ENCODE results near the gene CCNH. TPM values are rescaled to one million over a fixed set of nuclear protein-coding genes. Genes with fewer than 3 reads are reported as not detected.

The CCNH gene
- 118 TPM for polyA plus RNA-seq (2012; ENCODE audit: insufficient read depth, insufficient read length)

DNA sequence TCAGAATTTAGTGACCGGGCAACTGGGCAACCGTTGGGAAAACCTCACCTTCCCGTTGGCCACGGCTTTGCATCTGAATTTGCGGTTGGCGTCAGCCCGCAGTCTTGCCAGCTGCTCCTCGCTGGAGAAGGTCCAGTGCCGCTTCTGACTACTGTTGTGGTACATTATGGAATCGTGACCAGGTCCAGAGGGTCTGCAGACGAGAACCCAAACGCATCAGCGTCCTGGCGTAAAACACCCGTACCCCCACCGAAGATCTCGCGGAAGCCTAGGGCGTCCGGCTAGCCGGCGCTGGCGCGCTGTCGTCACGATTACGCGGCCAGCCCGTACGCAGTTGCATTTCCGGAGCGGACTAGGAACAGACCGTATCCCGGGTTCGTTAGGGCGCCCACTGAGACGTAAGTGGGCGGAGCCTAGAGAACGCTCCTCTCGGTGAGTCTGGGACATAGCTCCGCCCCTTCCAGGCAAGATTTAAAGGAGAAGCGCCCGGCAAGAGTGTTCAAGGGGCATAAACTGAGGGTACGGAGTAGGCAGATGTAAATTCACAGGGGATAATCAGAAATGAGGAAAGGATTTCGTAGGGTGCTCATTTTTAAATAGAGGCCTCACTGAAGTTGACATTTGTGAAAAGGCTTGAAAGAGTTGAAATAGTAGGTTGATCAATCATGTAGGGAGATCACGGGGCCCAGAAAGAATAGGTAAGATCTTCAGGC lies at the start of gene CCNH:
Gene CCNH, minus strand, starts transcription at position 301 of the 713 bp plus-strand sequence. Its CDS starts 136 bp downstream, at position 165.
- H3K4me3 ChIP-seq (ENCODE audit: low read length), result peak within 1 kb of the TSS; percentile 93
- peak; percentile 98 for DNase-seq (ENCODE audit: low read depth, low spot score)

DNA sequence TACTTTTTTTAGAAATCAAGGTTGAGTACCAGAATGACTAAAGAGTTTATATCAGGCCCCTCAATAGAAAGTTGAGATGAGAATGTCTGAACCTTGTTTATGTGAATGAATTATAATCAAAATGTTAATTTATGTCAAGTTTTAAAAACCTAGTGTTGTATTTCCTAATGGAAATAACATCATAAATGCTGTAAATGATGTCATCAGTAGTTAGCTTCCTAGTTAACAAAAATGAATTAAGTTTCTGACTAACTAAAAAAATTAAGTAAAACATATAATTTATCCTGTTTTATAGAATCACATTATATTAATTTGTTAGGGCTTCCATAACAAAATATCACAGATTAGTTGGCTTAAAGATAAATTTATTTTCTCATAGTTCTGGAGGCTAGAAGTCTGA lies 45.0 kb upstream of the CCNH start:
- no peak for DNase-seq (ENCODE audit: low read depth, low spot score)
- H3K4me3 ChIP-seq (ENCODE audit: low read length), result no peak overlapping the region

DNA sequence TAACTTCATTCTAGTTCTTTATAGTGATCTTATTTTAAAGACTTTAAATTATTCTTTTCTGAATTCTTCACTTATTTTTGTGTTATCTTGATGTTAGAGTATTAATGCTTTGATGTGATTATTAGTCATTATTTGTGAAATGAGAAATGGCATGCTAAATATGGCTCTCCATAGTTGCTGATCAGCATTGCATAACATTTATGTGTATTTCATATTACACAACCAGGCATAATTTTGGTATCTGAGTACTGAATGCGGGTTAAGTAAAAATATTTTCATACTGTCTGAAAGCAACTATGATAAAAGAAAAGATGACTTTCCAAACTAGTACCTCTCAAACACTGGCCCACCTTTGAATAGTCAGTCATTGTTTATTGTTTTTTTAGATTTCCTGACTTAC lies 41.1 kb upstream of the CCNH start:
- no peak for DNase-seq (ENCODE audit: low read depth, low spot score)
- H3K4me3 ChIP-seq (ENCODE audit: low read length), result no peak overlapping the region

DNA sequence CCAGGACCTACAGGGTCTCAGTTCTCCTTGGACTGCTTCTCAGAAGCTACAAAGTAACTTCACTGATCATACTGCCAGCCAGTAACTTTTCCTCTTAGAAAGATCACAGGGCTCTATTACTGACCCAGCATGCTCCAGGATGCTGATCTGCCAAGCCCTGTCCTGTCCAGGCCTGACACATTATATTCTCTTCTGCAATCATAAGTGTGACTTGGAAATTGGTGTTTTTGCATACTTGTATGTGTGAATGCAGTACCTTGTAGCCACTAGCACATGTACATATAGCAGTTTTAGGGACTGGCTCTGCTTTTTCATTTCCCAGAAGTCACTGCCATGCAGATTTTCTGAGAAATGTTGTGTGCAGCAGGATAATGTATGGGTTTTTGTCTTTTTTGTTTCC lies 40.1 kb upstream of the CCNH start:
- no peak for DNase-seq (ENCODE audit: low read depth, low spot score)
- no peak overlapping the region for H3K4me3 ChIP-seq (ENCODE audit: low read length)

- no peak overlapping the region for H3K4me3 ChIP-seq (ENCODE audit: low read length)
- no peak for DNase-seq (ENCODE audit: low read depth, low spot score)
Observed at GRCh38 chr5:87442419-87442818, 29.7 kb upstream of the CCNH start.

DNA sequence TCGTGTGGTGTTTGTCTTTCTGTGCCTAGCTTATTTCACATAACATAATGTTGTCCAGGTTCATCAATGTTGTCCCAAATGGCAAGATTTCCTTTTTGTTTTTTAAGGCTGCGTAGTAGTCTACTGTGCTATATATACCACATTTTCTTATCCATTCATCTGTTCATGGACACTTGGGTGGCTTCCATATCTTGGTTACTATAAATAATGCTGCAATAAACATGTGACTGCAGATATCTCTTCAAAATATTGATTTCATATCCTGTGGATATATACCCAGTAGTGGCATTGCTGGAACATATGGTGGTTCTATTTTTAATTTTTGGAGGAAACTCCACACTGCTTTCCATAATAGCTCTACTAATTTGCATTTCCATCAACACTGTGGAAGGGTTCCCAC lies 25.5 kb upstream of the CCNH start:
- no peak overlapping the region for H3K4me3 ChIP-seq (ENCODE audit: low read length)
- no peak for DNase-seq (ENCODE audit: low read depth, low spot score)

GRCh38 chr5:87437724-87438123 lies 25.0 kb upstream of the CCNH start:
- H3K4me3 ChIP-seq (ENCODE audit: low read length), result no peak overlapping the region
- no peak for DNase-seq (ENCODE audit: low read depth, low spot score)

- no peak overlapping the region for H3K4me3 ChIP-seq (ENCODE audit: low read length)
- no peak for DNase-seq (ENCODE audit: low read depth, low spot score)
Observed at GRCh38 chr5:87435144-87435694, 22.5 kb upstream of the CCNH start.

DNA sequence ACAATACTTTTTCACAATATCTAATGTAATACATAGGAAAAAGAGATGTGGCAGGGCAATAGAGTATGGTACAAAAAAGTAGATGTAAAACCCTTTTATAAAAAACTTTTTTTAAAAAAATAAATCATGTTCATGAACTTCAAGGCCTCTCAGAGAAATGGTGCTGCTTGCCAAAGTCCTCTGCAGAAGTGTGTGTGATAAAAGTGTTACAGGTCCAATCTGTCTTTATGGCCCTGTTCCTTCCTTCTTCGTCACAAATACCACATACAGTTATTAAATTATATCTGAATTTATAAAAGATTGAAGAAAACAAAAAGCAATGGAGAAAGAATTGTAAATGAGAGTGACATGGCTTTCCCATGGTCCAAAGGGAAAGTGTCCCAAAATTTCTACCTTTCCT lies 21.7 kb upstream of the CCNH start:
- no peak overlapping the region for H3K4me3 ChIP-seq (ENCODE audit: low read length)
- DNase-seq (ENCODE audit: low read depth, low spot score), result no peak

DNA sequence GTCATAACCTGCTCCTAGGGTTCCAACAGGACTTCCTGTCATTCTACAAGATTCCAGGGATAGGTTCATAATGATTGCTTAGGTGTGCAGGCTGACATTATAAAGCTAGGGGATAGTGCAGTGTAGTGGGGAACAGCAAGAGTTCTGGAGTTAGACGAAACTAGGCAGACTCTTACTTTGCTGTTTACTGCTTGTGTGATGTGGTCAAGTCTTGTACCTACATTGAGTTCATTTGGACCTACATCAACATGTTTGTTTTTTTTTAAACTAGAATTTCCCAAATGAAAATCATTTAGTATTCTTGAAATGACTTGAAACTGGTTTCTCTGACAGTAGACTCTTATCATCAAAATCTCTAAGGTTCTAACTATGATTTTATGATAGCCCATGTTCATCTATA lies 21.2 kb upstream of the CCNH start:
- DNase-seq (ENCODE audit: low read depth, low spot score), result no peak
- no peak overlapping the region for H3K4me3 ChIP-seq (ENCODE audit: low read length)

DNA sequence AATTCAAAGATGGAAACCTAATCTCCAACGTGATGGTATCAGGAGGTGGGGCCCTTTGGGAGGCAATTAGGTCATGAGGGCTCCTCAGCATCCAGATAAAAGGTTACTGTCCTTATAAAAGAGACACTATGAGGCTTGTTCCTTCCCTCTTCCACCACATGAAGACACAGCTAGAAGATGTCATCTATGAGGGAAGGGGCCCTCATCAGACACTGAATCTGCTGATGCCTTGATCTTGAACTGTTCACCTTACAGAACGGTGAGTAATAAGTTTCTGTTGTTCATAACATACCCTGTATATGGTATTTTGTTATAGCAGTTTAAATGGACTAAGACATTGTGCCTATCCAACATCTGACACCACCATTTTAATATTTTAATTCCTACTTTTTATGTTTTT lies 19.7 kb upstream of the CCNH start:
- DNase-seq (ENCODE audit: low read depth, low spot score), result no peak
- no peak overlapping the region for H3K4me3 ChIP-seq (ENCODE audit: low read length)

- no peak for DNase-seq (ENCODE audit: low read depth, low spot score)
- H3K4me3 ChIP-seq (ENCODE audit: low read length), result no peak overlapping the region
Observed at GRCh38 chr5:87430863-87431457, 18.2 kb upstream of the CCNH start.

DNA sequence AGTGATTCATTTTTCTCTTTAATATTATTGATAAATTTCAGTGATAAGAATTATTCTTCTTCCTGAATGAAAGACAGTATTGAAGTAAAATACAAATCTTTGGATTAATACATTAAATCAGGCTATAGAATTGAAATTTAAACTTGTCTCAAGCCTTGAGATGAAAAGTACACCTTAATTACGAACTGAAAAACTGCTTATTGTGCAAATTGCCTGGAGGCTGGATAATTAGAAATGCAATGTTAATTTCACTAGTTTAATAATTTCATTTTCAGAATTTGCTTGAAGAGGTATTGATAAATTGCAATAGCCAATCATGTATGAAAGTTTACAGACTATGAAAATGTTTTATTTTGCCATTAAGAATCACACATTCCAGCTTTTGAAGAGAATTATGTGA lies 11.0 kb upstream of the CCNH start:
- no peak overlapping the region for H3K4me3 ChIP-seq (ENCODE audit: low read length)
- DNase-seq (ENCODE audit: low read depth, low spot score), result no peak

- no peak for DNase-seq (ENCODE audit: low read depth, low spot score)
Observed at GRCh38 chr5:87421307-87421706, 8.6 kb upstream of the CCNH start.

DNA sequence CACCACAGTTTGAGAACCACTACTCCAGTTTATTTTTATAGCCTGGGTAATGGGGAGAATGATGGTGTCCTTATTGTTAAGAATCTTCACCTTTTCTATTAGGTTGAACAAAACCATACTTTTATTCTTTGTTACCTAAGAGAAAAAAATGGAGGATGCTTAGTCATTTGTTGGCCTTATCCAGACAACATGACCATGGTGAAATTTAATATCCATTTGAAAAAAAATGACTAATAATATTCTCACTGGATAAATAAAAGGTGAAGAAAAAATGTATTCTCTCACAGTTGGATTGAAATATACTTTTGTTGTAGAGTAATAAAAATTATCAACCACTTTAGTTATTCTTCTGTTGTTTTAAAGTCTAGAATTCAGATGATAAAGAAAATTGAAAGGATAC lies 5.8 kb upstream of the CCNH start:
- no peak overlapping the region for H3K4me3 ChIP-seq (ENCODE audit: low read length)
- DNase-seq (ENCODE audit: low read depth, low spot score), result no peak

More at GRCh38 chr5:87421307-87421706, 8.6 kb upstream of the CCNH start:
- no peak overlapping the region for H3K4me3 ChIP-seq (ENCODE audit: low read length)

DNA sequence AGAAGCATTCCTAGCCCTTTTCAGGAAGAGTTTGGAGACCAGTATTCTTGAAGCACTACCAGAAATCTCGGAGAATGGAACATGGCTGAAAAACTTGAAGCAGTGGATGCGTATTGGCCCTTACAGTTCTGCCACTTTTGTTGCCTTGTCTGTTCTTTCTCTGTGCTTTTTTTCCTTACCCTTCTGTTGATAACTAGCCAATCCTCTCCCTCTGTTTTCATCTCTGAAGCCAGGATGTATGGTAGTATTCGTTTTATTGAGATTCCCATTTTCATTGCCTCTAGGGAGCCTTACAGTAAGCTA lies 564 bp upstream of the CCNH start:
- peak; percentile 5 for DNase-seq (ENCODE audit: low read depth, low spot score)

GRCh38 chr5:87411973-87412629 lies 629 bp downstream of the CCNH start:
- DNase-seq (ENCODE audit: low read depth, low spot score), result peak; percentile 8
- H3K4me3 ChIP-seq (ENCODE audit: low read length), result peak overlapping the region; percentile 93

More for the DNA sequence above, 564 bp upstream of the CCNH start:
- peak overlapping the region; percentile 93 for H3K4me3 ChIP-seq (ENCODE audit: low read length)

- peak overlapping the region; percentile 93 for H3K4me3 ChIP-seq (ENCODE audit: low read length)
- no peak for DNase-seq (ENCODE audit: low read depth, low spot score)
Observed at GRCh38 chr5:87411586-87411972, 1.2 kb downstream of the CCNH start.

DNA sequence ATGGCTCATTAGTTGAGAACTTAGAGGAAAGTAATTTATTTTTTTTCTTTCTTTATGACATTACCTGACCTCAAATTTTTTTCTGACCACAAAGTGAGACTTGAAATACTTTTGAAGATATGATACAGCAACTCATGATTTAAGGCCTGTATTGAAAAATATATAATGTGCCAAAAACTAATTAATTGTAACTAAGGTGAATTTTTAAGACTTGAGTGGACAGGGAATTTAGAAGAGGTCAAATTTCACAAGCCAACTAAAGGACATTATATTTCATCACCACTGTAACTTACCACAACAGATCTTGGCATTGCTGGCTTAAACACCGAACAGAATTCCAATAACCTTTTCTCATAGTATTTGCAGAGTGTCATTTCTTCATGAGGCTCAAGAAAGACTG lies 1.8 kb downstream of the CCNH start:
- no peak for DNase-seq (ENCODE audit: low read depth, low spot score)
- H3K4me3 ChIP-seq (ENCODE audit: low read length), result no peak overlapping the region

- no peak for DNase-seq (ENCODE audit: low read depth, low spot score)
- no peak overlapping the region for H3K4me3 ChIP-seq (ENCODE audit: low read length)
Observed at GRCh38 chr5:87408204-87408603, 4.5 kb downstream of the CCNH start.
